ENCODE measurements around the gene KRTAP10-9.

Gene KRTAP10-9

GRCh38 chr21:44664691-44665090 lies 37.8 kb downstream of the KRTAP10-9 start:
- no peak for DNase-seq (ENCODE audit: low read depth, low spot score)

- no peak for DNase-seq (ENCODE audit: low read depth, low spot score)
Measured at GRCh38 chr21:44666401-44667320, 39.8 kb downstream of the KRTAP10-9 start, which contains the start of gene KRTAP12-2. KRTAP12-2 (minus strand) TSS chr21:44666927; CDS start chr21:44666886, 41 bp downstream.

GRCh38 chr21:44667612-44668011 lies 40.7 kb downstream of the KRTAP10-9 start:
- DNase-seq (ENCODE audit: low read depth, low spot score) = no peak

- no peak for DNase-seq (ENCODE audit: low read depth, low spot score)
Measured at GRCh38 chr21:44670642-44671432, 43.9 kb downstream of the KRTAP10-9 start.

GRCh38 chr21:44671911-44672310 lies 45.0 kb downstream of the KRTAP10-9 start:
- DNase-seq (ENCODE audit: low read depth, low spot score) = no peak

GRCh38 chr21:44677881-44678280 lies 51.0 kb downstream of the KRTAP10-9 start:
- no peak for DNase-seq (ENCODE audit: low read depth, low spot score)

Data from smooth muscle cell of the brain vasculature (primary cell).